ENCODE measurements around the gene IQCM.

Gene IQCM

DNA sequence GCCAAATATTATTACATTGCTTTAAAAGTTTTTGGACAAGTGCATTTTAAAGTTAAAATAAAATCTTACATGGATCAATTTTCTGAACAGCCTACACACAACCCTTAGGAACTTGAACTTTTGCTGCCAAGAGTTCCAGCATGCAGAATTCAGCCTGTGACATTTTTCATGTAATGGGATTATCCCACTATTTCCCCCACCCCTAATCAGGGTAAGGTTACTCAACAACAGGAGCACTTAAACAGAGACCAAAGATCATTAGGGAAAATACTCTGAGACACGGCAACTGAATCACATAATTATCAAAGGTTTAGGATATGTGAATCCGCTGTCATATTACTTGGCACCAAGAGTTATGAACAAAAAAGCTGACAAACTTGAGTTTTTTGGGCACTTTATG lies 47.2 kb downstream of the IQCM start:
- DNase-seq (ENCODE audit: low spot score) = no peak

DNA sequence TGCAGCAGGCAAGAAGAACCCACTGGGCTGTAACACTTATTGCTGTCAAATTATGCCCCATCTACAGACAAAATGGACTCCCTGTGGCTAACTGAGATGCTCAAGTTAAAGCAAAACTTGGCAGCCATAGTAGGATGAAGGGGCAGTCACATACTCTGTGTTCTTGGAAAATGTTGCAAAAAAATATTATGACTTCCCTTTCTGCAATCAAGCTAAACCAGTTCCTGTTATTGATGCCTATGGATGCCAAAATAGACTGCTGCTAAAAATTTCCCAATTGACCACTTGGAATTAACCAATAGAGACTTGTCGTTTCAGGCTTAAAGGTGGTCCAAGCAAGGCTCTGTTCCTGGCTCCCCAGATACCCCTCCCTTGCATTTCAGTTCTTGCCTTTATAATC lies 49.5 kb downstream of the IQCM start:
- no peak for DNase-seq (ENCODE audit: low spot score)

DNA sequence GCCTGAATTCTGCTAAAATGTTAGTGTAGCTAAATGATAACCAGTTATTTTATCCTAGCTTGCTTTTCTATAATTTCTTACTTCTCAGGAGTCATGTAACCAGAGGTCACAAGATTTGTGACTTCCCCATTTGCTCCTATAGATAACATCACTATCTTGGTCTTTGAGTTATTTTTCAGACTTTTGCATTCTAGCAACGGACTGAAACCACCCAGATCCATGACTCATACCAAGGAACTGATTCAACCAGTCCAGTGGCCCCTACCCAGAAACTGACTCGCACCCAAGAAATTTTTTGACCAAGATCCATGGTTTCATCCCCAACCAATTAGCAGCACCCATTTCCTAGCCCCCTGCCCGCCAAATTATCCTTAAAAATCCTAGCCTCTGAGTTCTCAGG lies 50.0 kb downstream of the IQCM start:
- DNase-seq (ENCODE audit: low spot score) = no peak

DNA sequence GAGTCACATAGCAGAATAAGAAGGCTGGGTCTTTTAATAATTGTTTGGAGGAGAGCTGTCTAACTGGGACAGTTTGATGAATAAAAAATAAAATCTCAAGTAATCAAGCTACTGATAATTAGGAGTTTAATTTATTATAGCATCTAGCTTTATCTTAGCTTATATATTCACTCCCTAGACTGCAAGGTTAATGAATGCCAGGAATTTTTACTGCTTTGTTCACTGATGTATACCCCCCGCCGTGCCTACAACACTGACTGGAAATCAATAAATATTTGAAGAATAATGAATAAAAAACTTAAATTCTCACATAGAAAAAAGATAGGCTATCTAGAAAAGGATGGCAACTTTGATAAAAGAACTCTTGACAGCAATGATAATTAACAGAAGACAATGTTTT lies 59.7 kb downstream of the IQCM start:
- no peak for DNase-seq (ENCODE audit: low spot score)

DNA sequence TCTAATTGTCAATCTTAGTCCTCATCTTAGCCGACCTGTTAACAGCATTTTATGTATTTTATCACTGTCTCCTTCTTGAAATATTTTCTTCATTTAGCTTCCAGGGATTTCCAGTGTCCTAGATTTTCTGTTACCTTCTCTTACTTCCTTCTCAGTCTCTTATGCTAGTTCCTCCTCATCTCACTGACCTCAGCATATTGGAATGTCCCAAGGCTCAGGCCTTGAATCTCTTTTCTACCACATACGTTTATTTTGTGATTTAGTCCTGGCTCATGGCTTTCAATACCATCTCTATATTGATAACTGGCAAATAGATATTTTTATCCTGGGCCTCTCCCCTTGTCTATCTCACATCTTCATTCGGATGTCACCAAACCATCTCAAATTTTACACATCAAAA lies 61.1 kb downstream of the IQCM start:
- DNase-seq (ENCODE audit: low spot score) = no peak

DNA sequence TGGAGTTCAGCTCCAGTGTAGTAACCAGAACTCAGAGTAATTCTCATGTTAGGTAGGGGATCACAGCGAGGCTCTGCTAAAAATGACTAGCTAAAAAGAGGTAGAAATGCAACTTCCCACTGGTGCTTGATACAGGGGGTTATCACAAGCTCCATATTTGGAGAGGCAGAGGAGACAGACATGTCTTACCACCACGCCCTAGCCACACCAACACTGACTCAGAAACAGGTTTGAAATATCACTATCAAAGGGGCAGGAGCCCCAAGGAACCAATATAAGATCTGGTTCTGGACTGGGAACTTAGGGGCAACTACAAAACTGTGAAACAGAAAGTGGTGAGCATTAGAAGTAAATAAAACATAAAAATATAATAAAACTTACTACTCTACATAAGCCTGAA lies 62.9 kb downstream of the IQCM start:
- DNase-seq (ENCODE audit: low spot score) = no peak

DNA sequence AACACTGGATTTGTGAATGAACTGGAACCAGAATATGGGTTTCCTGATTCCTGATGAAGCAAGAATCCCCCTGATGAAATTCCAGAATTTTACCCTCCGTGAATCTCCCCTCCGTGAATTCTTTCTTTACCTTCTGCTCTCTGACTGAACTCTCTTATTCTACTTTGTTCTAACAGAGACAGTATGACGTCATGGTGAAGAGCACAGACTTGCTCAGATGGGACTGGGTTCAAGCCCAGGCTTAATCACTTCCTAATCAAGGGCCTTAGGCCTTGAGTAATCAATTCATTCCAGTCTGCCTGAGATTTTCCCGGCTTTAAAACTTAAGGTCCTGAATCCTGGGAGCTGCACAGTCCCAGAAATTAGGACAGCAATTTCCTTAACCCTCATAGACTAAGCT lies 64.5 kb downstream of the IQCM start:
- DNase-seq (ENCODE audit: low spot score) = no peak

DNA sequence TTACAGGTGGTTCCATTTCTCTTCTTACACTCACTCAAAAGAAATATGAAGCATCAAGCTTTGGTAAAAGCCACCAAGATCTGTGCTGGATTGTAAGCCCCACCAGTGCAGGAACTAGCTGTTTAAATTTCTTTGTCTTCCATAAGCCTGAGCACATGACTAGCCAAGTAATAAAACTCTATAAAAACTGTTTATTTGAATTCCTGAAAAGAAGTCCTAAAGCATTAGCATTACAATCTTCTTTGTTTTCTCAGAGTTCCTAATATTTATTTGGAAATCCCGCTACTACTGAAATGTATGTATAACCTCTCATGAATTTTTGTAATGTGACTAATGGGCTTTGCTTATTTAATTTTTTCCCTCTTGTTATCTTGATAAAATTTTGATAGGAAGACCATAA lies 65.9 kb downstream of the IQCM start:
- DNase-seq (ENCODE audit: low spot score) = no peak

DNA sequence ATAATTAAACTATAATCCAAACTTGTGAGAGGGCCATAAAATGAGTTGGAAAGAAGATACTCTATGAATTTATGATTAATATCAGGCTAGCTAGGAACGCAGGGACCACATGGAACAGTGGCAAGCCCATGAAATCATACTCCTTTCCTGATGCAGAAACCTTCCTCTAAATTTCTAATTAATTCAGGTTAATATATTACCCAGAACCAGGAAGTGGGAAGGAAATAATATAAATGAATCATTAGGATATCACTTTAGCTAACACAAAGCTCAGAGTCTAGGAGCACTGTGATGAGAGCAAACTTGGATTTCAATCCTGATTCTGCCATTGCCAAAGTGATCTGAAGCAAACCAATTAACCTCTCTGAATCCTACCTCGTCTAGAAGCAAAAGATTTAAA lies 68.0 kb downstream of the IQCM start:
- no peak for DNase-seq (ENCODE audit: low spot score)

DNA sequence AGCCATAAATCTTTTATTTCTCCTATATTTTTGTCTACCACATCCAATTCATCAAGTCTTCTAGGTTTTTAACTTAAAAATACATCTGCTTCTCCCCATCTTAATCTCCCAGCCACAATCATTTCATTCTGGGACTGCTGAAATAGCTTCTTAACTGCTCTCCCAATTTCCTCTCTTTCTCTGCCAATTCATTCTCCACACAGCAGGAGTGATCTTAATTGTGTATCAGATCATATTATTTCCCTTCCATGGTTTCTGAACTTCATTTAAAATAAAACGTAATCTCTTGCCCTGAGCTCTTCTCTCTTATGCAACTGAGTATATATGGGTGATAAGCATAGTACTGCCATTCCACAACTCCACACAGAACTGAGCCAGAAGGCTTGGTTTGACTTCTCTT lies 69.4 kb downstream of the IQCM start:
- DNase-seq (ENCODE audit: low spot score) = no peak

DNA sequence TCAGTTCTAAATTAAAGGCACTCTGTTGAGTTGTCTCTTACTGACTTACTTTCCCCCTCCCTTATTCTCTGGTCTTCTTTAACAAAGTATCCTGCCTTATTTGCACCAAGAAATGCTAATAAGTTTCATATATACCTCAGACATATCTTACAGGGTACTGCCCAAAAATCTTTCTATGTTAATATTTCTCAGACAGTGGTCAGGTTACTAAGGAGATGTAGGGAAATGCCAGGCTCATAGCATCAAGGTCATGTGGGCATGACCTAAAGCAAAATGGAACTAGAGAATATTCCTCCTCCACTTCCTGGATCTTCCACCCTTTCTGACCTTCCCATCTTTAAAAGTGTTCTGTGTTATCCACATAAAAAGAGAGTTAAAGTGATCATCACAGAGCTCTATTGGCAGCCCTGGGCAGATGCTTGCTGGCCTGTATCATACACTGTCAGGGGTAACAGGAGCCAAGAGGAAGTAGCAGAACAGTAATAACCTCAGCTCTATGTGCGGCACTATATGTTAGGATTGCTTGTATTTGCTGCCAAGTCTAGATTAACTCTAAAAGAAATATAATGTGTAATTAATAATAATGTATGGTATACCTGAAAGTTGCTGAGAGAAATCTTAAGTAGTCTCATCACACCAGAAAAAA lies 74.3 kb downstream of the IQCM start:
- no peak for DNase-seq (ENCODE audit: low spot score)

DNA sequence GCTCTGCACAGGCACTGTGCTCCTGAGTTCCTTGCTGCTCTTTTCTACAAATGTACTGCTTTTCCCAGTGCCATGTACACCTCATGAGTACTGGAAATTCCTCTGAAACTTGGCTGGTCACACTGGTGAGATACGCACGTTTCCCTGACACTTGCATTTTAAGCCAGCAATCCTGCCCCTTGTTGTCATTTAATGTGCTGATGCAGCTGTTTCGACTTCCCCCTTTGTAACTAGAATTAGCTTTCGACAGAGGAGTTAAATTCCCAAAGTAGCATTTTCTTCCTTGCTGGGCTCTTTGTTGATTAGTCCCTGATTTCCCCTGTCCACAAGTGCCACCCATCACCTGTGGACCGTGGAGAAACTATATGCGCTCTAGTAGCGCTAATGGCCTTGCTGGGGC lies 77.5 kb downstream of the IQCM start:
- DNase-seq (ENCODE audit: low spot score) = no peak

DNA sequence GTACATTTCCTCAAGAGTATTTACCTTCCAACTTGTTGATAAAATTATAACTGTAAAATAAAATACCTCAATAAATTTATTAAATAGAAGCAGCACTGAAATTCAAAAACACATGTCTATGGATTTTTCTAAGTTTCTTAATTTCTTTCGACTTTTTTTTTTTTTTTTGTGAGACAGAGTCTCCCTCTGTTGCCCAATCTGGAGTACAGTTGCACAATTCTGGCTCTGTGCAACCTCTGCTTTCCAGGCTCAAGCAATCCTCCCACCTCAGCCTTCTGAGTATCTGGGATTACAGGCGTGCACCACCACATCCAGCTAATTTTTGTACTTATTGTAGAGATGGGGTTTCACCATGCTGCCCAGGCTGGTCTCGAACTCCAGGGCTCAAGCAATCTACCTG lies 79.8 kb downstream of the IQCM start:
- no peak for DNase-seq (ENCODE audit: low spot score)

DNA sequence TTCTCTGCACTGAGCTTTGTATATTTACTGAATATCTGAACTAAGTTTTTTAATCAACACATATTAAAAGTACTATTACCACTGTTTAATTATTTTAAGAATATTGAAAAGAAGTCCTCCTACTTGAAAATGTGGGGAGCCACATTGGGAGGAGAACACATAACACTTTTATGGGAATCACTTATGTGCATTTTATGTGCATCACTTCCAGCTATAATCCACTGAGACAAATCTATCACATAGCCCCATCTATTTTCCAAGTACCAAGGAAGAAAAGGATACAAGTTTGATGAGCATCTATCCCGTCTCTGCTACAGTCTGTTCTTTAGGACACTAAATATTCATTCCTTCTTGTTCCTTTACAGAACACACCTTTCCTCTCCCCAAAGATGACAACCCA lies 87.2 kb downstream of the IQCM start:
- no peak for DNase-seq (ENCODE audit: low spot score)

DNA sequence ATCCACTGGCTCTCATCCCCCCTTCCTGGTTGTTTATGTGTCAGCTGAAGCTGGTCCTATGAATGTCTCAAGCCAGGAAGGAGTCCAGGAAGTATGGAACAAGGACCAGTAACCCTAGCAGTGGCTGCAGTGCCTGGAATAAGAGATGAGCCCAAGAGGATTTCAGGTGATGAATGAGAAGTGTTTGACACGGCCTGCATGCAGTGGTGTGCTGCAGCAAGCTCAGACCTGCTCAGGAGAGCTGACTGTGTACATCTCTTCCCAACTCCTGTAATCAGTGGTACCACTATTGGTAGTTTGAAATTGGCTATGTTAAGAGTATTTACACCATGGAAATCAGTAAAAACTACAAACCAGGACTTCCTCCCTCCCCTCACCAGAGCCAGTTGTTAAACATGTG lies 88.0 kb downstream of the IQCM start:
- DNase-seq (ENCODE audit: low spot score) = no peak

DNA sequence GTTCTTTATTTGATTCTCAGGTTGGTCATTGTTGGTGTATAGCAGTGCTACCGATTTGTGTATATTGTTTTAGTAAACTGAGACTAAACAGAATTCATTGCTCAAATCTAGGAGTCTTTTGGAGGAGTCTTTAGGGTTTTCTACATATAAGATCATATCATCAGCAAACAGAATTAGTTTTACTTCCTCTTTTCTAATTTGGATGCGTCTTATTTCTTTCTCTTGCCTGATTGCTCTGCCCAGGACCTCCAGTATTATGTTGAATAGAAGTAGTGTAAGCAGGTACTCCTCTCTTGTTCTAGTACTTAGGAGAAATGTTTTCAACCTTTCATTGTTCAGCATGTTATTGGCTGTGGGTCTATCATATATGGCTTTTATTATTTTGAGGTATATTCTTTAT lies 92.6 kb downstream of the IQCM start:
- DNase-seq (ENCODE audit: low spot score) = no peak

DNA sequence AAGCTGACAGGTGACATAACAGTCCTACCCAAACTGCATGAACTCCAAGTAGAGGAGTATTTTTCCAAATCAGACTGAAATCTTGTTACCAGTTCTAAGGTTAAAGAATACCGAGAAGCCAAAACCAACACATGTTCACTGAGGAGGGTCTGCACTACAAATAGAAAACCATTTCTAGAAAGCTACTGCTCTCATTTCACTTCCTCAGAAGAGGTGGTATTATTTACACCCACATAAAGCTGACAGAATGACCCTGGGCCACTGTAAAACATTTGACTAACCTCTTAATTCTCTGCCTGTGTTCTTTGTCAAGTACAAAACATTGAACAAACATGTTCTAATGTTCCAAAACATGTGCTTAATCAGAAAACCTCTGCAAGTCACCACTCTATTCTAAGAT lies 95.8 kb downstream of the IQCM start:
- no peak for DNase-seq (ENCODE audit: low spot score)

DNA sequence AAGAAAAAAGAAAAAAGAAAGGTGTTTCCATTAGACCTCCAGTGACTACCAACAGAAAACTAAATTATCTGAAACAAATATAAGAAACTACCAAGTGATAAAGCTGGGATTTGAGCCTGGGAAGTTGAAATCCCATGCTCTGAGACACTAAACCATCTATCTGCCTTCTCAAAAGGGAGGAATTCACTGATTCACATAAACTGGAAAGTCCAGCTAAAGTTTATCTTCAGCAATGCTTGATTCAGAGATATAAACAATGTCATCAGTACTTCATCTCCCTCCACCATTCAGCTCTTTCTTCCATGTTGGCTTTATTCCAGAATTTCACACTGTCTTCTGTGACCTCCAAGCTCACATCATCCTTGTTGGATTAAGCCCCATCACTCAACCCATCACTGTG lies 96.3 kb downstream of the IQCM start:
- no peak for DNase-seq (ENCODE audit: low spot score)

DNA sequence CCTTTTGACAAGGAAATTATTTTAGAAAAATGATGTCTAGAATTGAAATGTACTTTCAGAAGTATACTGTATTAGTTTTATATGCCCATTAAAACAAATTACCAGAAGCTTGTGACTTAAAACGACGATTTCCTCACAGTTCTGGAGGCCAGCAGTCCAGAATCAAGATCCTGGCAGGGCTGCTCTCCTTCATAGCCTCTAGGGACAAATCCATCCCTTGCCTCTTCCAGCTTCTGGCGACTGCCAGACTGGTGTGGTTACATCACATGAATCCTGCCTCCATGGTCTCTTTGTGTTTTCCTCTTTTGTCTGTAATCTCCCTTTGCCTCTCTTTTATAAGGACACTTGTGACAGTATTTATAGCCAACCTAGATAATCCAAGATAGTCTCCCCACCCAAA lies 97.1 kb downstream of the IQCM start:
- DNase-seq (ENCODE audit: low spot score) = no peak

DNA sequence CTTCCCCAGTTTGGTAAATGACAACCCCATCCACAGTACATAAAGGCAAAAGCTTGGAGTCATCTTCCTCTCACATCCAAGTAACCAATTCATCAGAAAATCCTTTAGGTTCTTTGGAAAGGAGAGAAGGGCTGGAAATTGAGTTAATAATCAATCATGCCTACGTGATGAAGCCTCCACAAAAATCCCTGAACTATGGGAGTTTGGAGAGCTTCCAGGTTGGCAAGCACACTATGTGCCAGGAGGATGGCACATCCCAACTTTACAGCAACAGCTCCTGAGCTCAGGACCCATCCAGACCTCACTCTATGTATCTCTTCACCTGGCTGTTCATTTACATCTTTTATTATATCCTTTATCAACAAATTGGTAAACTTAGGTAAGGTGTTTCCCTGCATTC lies 98.9 kb downstream of the IQCM start:
- no peak for DNase-seq (ENCODE audit: low spot score)

DNA sequence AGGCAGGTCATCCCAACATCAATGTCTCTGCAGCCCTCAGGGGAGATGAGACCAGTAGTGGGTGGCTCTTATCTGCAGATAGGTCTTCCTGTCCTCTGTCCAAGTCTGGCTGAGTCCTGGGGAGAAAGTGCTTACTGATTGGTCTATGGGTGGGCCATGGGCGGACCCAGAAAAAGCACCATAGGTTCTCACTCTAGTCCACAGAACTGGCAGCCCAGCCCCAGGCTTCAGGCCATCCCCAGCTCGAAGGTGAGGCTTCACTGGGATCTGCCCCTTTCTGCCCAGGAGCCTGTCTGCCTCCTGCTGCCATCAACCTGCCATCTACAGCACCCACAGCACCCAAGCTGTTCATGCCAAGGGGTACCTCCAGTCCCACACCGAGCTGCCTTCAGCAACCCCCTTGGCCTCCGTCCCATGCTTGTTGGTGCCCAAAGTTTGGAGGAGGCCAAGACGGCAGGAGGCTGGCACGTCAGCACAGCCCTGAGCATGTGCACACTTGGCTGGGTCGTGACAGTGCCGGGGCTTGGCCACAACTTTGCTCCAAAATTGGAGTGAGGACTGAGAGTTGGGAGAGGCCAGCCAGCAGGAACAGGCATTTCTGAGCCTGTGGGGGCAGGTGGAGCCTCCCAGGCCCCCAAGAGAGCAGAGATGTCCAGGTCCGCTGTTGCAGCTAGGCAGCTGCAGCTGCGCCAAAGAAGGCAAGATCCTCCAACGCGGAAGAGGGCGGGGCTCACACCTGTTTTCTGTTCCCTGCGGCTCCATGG lies 99.6 kb downstream of the IQCM start:
- no peak for DNase-seq (ENCODE audit: low spot score)

DNA sequence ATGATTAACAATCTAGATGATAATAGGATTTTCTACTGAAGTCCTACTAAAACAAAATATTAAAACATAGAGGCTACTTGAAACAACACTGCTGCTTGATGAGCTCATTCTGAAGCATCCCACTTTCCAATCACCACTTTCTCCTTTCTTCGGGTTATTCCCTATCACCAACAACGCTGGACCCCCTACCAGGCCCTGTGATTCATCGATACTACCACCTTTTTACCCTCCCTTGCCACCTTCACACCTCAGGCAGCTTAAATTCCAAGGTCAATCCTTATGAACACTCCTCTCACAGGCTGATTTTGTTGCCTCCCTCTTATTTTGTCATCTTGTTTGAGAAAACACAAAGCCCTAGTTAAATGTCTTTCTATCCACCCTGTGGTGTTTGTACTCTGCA lies 102.6 kb downstream of the IQCM start:
- no peak for DNase-seq (ENCODE audit: low spot score)

DNA sequence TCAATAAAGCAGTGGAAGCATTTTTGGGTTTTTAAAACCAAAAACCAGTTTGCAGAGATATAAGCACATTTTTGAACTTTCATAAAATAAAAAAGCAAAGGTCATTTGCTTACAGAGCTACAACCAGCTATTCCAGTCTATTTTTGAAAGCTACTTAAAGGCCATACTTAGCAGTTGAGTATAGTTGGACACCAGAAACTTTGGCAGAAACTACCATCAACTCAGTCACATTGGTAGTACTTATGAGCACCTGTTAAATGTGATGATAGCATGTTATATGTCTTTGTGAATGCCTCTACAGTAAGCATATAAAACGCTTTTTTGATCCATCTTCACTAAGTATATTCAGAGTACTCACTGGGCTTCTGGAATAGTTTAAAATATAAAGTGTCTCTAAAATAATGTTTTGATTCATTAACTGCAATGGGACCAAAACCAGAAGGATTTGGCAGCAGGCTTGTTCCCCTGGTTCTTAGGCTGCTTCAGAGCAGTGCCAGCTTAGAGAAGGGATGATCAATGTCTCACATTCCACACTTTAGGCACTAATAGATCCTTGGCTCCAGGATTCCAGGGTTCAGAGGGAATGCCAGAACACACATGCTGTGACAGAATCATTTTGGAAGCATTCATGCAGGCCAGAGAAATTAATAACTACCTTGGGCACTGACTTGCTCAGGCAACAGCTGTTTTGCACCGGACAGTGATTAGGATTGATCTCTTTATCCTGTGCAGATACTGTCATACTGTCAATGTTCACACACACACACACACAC lies 103.9 kb downstream of the IQCM start:
- no peak for DNase-seq (ENCODE audit: low spot score)

All from LoVo (cell line).